ENCODE measurements around the gene TNFRSF4.
A peak's percentile ranks its signal among the peaks of the same experiment; 100 is the strongest.

Gene TNFRSF4

DNA sequence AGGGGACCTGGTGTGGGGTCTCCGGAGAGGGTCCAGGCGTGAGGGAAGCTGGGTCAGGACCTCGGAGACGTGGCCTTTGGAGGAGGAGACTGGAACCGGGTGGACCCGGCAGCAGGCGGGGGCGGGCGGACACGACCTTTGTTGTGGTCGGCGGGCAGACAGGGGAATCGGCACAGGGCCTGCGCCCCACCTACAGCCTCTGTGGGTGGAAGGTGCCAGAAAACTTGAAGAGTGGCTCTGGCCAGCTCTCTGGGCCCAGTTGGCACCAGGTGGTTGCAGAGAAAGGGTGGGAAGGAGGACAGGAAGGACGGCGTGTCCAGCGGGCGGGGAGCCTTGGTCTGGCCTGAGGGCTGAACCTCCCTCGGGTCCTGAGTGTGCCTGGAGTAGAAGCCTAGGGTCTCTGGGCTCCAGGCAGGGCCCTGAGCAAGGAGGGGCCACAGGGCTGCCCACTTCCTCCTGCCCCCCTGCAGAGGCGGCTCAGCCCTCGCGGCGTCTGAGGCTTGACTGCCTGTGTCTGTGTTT is 48.0 kb downstream of the TNFRSF4 start:
- Histone ChIP-seq H3K9me3 (ENCODE audit: low read depth, low read length) (no peaks in the 10 kb centered on the region), H3K4me3 (no peak overlapping the region), H3K36me3 (ENCODE audit: insufficient read depth, low read length) (no peaks in the 10 kb centered on the region), H3K9ac (ENCODE audit: insufficient read length) (no peak overlapping the region), H3K27ac (no peak overlapping the region)
- TF ChIP-seq POLR2AphosphoS5 (IDR thresholded peaks at IDR 0.05; ENCODE audit: borderline replicate concordance, low read depth, low read length) (no peak), EZH2 (IDR thresholded peaks at IDR 0.05) (no peak), FOXP2 (optimal IDR thresholded peaks at IDR 0.05; ENCODE audit: control extremely low read depth, extremely low read length, insufficient read depth) (no peak)
- no peak for DNase-seq (ENCODE audit: low read depth, low spot score)

GRCh38 chr1:1165485-1165884 is 48.5 kb downstream of the TNFRSF4 start:
- Histone ChIP-seq H3K4me3 (no peak overlapping the region), H3K9me3 (ENCODE audit: low read depth, low read length) (no peaks in the 10 kb centered on the region), H3K9ac (ENCODE audit: insufficient read length) (no peak overlapping the region), H3K27ac (no peak overlapping the region), H3K36me3 (ENCODE audit: insufficient read depth, low read length) (no peaks in the 10 kb centered on the region)
- DNase-seq (ENCODE audit: low read depth, low spot score) = no peak
- no peak for TF ChIP-seq FOXP2 (optimal IDR thresholded peaks at IDR 0.05; ENCODE audit: control extremely low read depth, extremely low read length, insufficient read depth)

DNA sequence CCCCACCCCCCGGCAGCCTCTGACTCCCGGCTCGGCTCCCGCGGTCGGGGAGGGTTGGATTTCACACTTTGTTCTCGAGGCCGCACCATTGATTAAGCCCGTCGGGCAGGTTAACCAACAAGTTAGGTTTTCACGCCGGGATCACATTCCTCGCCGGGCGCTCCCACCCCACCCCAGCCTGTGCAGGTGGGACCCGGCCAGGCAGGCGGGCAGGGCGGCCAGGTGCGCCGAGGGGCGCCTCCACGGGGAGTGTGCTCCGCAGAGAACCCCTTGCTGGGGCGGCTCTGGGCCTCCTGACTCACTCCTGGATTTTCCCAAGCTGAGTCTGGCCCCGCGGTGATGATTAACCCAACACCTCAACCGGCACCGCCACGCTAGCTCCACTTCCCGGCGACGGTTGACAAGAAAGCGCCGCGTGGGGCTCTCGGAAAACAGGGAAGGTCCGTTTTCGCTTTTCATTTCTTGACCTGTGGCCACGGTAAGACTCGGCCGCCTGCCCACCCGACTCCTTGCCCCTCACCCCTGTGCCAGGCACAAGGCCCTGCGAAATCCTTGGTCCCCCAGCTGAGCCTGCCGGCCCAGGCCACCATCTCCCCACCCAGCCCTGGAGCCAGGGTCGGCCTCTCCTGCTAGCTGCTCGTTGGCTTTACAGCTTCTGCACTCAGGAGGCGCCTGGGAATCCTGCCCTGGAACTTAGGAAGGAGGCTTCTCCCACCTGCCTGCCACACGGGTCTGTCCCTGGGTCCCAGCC is 49.1 kb downstream of the TNFRSF4 start:
- H3K4me3 ChIP-seq = no peak overlapping the region
- no peak overlapping the region for H3K27ac ChIP-seq
- DNase-seq (ENCODE audit: low read depth, low spot score) = no peak
- H3K36me3 ChIP-seq (ENCODE audit: insufficient read depth, low read length) = no peaks in the 10 kb centered on the region
- H3K9ac ChIP-seq (ENCODE audit: insufficient read length) = no peak overlapping the region
- TF ChIP-seq EZH2 (IDR thresholded peaks at IDR 0.05) (no peak), FOXP2 (optimal IDR thresholded peaks at IDR 0.05; ENCODE audit: control extremely low read depth, extremely low read length, insufficient read depth) (no peak), POLR2AphosphoS5 (IDR thresholded peaks at IDR 0.05; ENCODE audit: borderline replicate concordance, low read depth, low read length) (no peak)
- no peaks in the 10 kb centered on the region for H3K9me3 ChIP-seq (ENCODE audit: low read depth, low read length)

DNA sequence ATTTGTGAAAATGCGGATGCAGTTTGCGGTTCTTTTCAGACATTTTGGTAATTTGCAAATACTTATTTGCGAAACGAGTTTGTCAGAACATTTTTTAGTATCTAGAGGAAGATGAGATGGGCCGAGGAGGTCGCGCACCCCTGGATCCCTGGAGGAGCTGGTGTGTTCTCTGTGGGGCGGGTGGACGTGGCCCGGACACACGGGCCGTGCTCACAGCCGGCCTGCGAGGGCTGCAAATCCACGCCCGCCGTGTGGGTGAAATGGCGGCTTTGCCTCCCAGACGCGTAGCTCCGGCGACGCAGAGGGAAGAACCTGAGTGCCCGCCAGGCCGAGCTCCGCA is 49.6 kb downstream of the TNFRSF4 start:
- TF ChIP-seq EZH2 (IDR thresholded peaks at IDR 0.05) (no peak), FOXP2 (optimal IDR thresholded peaks at IDR 0.05; ENCODE audit: control extremely low read depth, extremely low read length, insufficient read depth) (no peak), POLR2AphosphoS5 (IDR thresholded peaks at IDR 0.05; ENCODE audit: borderline replicate concordance, low read depth, low read length) (no peak)
- Histone ChIP-seq H3K27ac (peak overlapping the region; percentile 48), H3K4me3 (no peak overlapping the region)

DNA sequence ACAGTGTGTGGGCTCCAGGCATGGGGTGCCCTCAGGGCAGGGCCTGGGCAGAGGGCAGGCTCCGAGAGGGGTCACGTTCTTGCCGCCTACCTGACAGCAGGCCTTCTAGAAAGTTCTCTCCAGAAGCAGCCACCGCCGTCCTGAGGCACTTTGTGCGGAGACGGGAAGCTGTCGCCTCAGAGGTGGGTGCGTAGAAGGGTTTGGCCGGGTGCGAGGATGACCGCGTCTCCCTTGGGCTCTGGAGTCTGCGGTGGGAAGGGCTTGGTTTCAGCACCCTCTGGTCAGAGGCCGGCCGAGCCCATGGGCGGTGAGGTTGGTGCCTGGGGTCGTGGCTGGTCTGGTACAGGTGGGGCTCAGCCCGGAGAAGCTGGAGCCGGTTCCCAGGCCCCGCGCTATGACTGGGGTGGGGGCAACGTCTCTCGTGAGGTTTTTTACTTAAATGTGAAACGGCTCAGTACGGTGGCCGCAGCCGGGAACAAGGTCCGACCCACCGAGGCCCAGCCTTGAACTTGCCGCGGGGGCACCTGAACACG is 50.3 kb downstream of the TNFRSF4 start:
- no peak for DNase-seq (ENCODE audit: low read depth, low spot score)
- no peak for TF ChIP-seq FOXP2 (optimal IDR thresholded peaks at IDR 0.05; ENCODE audit: control extremely low read depth, extremely low read length, insufficient read depth)
- no peak for TF ChIP-seq EZH2 (IDR thresholded peaks at IDR 0.05)
- no peak for TF ChIP-seq POLR2AphosphoS5 (IDR thresholded peaks at IDR 0.05; ENCODE audit: borderline replicate concordance, low read depth, low read length)
- Histone ChIP-seq H3K27ac (no peak overlapping the region), H3K9ac (ENCODE audit: insufficient read length) (no peak overlapping the region), H3K36me3 (ENCODE audit: insufficient read depth, low read length) (no peaks in the 10 kb centered on the region), H3K9me3 (ENCODE audit: low read depth, low read length) (no peaks in the 10 kb centered on the region), H3K4me3 (no peak overlapping the region)

More for the DNA sequence above, 49.6 kb downstream of the TNFRSF4 start:
- Histone ChIP-seq H3K36me3 (ENCODE audit: insufficient read depth, low read length) (no peaks in the 10 kb centered on the region), H3K9ac (ENCODE audit: insufficient read length) (no peak overlapping the region), H3K9me3 (ENCODE audit: low read depth, low read length) (no peaks in the 10 kb centered on the region)
- DNase-seq (ENCODE audit: low read depth, low spot score) = no peak

DNA sequence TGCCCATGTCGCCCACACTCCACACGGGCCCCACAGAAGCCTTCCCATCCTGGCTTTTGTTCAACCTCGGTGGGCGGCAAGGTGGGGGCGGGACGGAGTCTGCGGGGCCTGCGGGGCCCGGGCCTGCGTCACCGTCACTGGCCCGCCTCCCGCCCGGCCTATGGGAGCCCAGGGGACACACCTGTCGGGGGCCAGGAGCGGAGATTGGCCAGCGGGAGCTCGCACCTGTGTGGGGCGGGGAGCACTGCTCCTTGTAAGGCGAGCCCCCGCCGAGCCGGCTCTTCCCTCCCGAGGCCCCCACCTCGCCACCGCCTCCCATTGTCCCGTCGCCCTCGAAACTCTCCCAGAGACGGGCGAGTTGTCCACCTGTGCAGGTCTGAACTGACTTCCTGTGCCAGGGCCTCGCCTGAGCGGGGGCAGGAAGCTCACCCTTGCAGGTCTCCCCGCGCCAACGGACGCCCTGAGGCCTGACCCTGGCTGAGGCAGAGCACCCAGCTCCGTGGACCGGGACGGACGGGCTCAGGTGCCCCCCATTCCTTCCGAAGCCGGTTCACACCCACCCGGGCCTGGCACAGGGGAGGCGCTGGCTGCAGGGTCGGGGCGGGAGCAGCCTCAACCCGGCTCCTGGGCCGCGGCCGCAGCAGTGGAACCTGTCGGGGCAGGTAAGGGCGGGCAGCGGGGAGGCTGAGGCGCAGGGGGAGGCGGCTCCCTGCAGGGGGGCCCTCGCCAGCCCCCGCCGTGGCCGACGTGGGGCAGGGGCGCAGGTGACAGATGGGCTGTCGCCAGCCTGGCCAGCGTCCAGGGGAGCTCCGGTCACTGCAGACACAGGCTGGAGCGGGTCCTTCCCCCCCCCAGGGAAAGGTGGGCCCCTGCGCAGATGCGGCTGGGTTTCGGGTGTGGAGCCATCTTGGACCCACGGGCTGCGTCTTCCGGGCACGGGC is 51.1 kb downstream of the TNFRSF4 start:
- DNase-seq (ENCODE audit: low read depth, low spot score) = no peak
- Histone ChIP-seq H3K36me3 (ENCODE audit: insufficient read depth, low read length) (no peaks in the 10 kb centered on the region), H3K9ac (ENCODE audit: insufficient read length) (no peak overlapping the region), H3K27ac (no peak overlapping the region), H3K9me3 (ENCODE audit: low read depth, low read length) (no peaks in the 10 kb centered on the region), H3K4me3 (no peak overlapping the region)
- TF ChIP-seq POLR2AphosphoS5 (IDR thresholded peaks at IDR 0.05; ENCODE audit: borderline replicate concordance, low read depth, low read length) (no peak), FOXP2 (optimal IDR thresholded peaks at IDR 0.05; ENCODE audit: control extremely low read depth, extremely low read length, insufficient read depth) (no peak), EZH2 (IDR thresholded peaks at IDR 0.05) (no peak)

- Histone ChIP-seq H3K4me3 (no peak overlapping the region), H3K9ac (ENCODE audit: insufficient read length) (no peak overlapping the region), H3K9me3 (ENCODE audit: low read depth, low read length) (no peaks in the 10 kb centered on the region), H3K27ac (no peak overlapping the region), H3K36me3 (ENCODE audit: insufficient read depth, low read length) (no peaks in the 10 kb centered on the region)
- DNase-seq (ENCODE audit: low read depth, low spot score) = no peak
- no peak for TF ChIP-seq FOXP2 (optimal IDR thresholded peaks at IDR 0.05; ENCODE audit: control extremely low read depth, extremely low read length, insufficient read depth)
- TF ChIP-seq EZH2 (IDR thresholded peaks at IDR 0.05) = no peak
- no peak for TF ChIP-seq POLR2AphosphoS5 (IDR thresholded peaks at IDR 0.05; ENCODE audit: borderline replicate concordance, low read depth, low read length)
Observed at GRCh38 chr1:1161683-1162079, 52.3 kb downstream of the TNFRSF4 start.

All from SK-N-MC (cell line).